22Rv1 (cell line): ENCODE results near the gene SLC52A3.

Experiments
- CTCF ChIP-seq: fragments of 450-650 bp; IDR thresholded peaks from 2 replicates; pipeline ENCODE4 v1.5.1; 2017; ENCODE audit warnings: mild to moderate bottlenecking
- ZFX ChIP-seq: fragments of 450-650 bp; IDR thresholded peaks from 2 replicates; pipeline ENCODE4 v1.6.1; 2017; ENCODE audit warnings: antibody characterized with exemption, borderline replicate concordance

DNA sequence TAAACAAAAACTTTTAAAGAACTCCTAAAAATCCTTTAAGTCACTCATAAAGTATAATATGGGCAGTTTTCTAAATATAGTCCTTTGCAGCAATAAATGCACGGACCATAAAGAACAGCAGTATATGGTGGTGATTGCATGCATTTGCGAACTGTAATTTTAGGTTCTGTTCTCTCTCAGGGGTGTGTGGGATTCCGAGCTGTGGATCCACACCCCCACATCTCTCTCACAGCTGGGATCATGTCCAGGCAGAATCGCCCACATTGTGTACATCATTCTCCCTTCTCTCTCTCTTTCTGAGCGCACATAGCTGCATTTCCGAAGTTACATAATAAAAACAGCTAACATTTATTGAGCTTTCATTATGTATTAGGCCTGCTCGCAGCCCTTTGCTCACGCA, 28.6 kb downstream of the SLC52A3 start:
- TF ChIP-seq CTCF (no peak), ZFX (no peak)
